NCI-H187 treated with DMSO at 0.1 percent for 48 hours (cell line): ENCODE measurements around the gene WDR27.
"Not testable (repeated sequence)": the region's sequence is repeated elsewhere in the genome, so short reads cannot be mapped to it uniquely, and the experiment has no call there.

Experiments used
- DNase-seq: peaks from one replicate; lab custom pipeline; 2025; lab: John Stamatoyannopoulos, UW

Gene WDR27

DNA sequence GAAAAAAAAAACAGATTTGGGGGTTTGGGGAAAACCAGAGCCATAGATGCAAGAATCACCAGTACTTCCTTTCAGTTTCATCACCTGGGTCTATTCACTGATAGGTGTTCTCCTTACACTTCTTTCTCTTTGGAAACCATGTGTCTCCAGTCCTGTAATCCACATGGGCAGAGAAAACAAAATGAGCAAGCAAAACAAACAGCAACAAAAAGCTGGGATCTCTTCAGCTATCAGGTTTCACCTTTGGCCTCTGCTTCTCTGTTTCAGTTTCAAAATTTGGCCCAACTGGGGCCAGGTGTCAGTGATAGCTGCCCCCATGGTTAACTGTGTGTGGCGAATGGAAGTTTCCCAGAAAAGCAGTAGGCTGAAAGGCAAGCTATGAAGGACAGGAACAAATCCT, 228.2 kb downstream of the WDR27 start:
- DNase-seq = no peak

DNA sequence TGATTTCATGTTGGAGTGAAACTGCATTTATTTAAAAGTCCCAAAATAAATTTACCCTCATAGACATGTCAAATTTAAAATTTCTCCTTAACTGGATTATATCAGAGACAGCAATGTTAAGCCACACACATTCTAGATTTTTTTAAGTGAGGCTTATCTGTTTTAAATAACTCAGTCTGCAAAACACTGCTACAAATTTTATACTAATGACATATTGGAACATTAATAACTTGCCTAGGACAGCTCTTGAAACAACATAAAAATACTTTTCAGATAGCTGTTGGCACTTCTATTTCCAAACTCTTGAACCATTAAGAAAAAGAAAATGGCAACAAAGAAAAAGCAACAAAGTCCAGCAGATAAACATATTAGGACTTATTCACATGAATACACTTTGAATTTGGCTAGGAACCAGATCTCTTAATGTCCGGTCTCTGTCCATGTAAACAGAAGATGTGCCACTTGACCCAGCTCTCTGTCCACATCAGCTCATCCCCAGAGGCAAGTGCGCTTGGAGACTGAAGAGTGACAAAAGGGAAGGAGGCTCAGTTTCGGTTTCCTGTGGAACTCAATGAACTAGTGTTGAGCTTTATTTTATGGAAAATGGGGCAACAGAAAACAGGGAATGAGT, 228.9 kb downstream of the WDR27 start:
- no peak for DNase-seq

DNA sequence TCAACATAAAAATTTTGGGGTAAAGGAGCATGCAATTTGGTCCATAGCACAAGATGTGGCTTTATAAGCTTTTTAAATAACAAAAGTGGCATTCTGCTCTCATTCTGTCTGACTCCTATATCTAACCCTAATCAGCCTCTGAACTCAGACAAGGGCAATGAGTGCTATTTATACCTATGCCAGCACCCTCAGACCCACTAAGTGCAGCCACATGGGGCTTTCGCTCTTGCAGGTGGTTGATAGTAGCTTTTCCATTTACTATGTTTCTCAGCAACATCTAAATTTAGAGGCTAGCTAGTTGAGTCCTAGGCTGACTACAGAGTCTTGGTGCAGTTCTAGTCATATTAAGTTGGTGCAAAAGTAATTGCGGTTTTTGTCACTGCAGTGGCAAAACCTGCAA, 231.0 kb downstream of the WDR27 start:
- no peak for DNase-seq

DNA sequence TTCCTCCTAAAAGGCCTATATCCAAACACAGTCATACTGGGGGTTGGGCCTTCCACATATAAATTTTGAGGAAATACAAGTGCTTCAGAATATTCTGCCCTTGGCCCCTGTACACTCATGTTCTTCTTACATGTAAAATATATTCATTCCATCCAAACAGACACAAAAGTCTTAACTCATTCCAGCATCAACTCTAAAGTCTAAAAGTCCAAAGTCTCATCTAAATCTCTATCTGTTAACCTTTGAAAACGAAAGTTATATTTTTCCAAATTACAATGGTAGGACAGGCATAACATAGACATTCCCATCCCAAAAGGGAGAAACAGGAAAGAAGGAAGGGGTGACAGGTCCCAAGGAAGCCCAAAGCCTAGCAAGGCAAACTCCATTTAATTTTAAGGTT, 232.8 kb downstream of the WDR27 start:
- DNase-seq = no peak

DNA sequence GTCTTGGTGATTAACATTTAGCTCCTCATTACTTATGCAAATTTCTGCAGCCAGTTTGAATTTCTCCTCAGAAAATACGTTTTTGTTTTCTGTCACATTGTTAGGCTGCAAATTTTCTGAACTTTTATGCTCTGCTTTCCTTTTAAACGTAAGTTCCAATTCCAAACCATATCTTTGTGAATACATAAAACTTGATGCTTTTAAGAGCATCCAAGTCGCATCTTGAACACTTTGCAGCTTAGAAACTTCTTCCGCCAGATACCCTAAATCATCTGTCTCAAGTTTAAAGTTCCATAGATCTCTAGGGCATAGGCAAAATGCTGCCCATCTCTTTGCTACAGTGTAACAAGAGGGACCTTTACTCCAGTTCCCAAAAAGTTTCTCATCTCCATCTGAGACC, 234.1 kb downstream of the WDR27 start:
- DNase-seq = not testable (repeated sequence)

DNA sequence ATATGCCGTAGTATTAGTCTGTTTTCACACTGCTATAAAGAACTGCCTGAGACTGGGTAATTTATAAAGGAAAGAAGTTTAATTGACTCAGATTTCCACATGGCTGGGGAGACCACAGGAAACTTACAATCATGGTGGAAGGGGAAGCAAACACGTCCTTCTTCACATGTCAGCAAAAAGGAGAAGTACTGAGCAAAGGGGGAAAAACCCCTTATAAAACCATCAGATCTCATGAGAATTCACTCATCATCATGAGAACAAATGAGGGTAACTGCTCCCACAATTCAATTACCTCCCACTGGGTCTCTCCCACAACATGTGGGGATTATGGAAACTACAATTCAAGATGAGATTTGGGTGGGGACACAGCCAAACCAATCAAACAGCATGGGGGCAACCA, 235.6 kb downstream of the WDR27 start:
- not testable (repeated sequence) for DNase-seq

DNA sequence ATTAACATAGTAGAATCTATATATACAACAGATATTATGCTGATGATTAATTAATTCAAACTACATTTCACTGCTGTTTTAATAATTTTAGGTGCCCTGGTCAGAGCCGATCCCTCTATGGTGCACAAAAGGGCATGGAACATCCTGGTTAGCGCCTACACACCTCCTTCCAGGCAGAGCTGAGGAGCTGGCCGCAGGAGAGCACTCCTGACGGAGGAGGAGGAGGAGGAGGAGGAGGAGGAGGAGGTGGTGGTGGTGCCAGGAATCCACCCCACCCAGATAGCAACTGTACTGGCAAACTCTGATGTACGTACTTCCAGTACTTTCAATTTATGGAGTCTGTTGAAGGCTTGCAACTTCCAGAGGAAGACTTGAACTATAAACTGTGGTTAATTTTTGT, 244.1 kb downstream of the WDR27 start:
- DNase-seq = no peak

DNA sequence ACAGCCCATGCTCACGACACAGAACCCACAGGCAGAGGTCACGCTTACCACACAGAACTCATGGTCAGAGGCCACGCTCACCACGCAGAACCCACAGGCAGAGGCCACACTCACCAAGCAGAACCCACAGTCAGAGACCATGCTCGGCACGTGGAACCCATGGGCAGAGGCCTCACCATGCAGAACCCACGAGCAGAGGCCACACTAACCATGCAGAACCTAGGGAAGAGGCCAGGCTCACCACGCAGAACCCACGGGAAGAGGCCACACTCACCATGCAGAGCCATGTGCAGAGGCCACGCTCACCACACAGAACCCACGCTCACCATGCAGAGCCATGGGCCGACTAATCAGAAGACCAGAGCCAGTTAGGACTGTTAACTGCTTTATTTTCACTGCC, 245.0 kb downstream of the WDR27 start:
- DNase-seq = no peak

DNA sequence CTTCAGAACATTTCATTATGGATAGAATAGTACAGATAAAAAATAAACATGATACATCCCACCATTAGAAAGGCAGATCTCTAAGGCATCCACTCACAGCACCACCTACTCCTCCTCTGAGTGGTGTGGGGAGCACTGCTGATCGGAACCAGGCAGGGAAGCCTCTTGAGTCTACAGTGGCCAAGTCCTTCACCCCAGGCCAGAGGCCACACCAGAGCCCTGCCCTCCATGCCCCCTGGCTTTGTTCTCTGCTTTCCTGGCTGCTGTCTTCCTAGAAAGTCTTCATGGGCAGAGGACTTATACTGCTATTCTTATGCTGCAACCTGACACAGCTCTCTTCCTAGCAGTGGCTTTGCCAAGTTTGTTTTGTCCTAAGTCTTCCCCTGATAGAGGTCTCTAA, 246.4 kb downstream of the WDR27 start:
- DNase-seq = no peak

DNA sequence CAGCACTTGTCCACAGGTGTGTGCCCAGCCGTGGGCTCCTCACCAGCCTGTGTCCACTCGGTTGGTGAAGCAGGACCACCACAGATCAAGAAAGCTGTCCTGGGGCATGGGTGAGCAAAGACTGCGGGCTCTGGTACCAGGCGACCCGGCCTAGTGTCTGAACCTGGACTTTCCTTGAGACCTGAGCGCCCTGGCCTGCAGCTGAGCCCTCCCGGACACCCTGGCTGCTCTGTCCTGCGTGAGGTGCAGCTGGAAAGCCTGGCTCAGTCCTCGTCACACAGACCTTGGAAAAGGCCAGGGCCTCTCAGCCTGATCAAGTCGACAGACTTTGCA, 247.0 kb downstream of the WDR27 start:
- no peak for DNase-seq

DNA sequence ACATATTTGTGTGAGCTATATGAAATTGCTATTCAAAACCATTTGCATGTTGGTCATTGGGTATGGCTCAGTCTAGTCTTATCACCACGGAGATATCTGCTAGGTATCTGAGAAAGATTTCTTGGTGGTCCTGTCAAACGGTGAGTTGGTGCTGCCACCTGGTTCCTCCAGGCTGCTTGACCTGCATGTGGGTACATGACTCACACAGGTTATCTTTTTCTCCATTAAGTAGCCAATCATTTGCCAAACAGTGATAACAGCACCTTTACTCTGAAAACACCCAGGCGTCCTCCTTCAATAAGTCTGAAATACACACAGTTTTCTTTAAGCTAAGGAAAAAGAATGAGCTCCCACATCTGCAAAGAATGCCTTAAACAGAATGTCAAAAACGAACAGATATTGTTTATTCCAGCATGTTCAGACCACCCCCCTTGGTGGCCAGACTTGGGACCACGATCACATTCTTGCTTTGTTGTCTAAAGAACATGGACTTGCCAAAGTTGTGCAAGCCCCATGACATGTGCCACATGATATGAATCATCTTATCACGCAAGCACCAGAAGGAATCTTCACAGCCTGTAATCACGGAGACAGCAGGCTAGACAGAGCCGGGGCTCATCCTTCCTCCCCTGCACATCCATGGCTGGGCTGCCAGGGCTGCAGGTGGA, 247.5 kb downstream of the WDR27 start:
- no peak for DNase-seq

DNA sequence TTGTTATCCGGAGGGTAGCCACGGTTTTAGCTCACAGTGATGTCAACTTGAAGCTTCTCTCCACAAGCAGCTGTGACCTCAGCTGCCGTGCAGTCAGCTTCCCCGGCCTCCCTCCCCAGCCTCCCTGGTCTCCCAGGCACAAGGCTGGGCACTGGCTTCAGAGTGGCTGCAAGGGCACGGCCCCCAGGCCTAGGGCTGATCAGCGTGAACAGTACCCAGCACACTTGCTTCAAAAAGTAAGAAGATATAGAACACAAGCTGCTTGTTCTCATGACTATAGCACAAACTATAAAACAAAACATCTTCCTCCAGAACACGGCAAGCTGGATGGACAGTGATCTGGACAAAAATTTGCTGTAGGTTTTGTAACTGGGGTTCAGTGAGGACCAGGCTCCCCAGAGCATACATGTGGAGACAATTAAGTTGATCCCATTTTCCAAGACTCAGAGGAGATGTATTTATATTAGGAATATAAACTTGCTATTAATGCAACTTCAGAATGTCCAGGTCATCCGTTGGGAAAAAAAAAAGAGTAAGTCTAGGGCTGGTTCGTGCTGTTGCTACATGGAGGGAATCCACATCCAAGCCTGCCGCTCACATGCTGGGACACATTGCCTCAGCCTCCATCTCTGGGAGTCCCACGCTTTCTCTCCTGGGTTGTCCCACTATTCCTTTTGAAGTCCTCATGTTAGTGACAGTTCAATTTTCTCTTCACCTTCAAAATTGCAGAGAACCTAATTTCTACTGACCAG, 248.8 kb downstream of the WDR27 start:
- DNase-seq = no peak

DNA sequence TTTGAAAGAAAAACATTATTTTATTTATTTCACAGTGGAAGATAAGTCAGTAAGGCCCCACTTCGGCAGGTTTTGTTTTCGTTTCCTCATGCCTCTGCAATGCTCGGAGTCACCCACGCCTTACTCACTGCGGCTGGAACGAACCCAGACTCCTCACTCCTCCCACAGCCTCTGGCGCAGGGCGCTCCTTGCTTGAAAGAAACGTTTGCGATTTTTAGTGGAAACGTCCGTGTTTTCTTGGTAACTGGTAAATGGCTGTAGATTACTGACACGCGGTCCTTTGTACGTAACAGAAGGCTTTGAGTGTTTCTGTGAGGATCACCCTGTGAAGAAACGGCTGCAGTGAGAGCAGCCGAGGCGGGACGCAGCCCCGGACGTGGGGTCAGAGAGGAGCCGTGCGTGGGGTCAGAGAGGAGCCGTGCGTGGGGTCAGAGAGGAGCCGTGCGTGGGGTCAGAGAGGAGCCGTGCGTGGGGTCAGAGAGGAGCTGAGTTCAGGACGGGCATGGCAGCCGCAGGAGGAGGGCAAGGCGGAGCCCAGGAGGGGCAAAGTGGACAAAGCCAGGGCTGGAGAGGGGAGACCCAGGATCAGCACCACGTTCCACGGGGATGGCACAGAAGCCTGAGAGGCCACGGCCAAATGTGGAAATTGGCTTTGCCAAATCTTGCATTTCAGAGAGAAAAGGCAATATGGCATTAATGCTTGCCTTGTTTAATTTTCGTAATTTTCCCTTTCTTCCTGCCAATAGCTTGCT, 249.5 kb downstream of the WDR27 start:
- no peak for DNase-seq

DNA sequence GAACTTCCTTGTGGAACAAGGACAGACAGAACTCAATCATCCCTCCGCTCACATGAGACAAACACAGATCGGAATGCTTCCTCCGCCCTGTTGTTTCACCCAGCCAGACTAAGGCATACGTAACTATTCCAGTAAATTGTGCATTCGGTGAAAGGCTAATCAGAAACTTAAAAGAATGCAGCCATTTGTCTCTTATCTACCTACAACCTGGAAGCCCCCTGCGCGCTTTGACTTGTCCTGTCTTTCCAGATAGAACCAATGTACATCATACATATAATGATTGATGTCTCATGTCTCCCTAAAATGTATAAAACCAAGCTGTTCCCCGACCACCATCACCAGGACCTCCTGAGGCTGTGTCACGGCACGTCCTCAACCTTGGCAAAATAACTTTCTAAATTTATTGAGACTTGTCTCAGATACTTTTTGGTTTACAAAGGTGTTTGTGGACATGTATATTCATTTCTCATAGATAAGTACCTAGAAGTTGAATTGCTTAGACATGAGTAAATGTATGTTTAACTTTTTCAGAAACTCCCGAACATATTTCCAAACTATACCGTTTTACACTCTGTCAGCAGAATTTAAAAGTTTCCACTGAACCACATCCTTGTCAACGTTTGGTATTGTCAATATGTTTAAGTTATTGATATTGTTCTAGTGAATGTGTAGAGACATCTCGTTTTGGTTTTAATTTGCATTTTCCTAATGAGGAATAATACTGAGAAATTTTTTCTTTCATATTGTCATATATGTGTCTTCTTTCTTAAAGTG, 250.6 kb downstream of the WDR27 start:
- DNase-seq = no peak

DNA sequence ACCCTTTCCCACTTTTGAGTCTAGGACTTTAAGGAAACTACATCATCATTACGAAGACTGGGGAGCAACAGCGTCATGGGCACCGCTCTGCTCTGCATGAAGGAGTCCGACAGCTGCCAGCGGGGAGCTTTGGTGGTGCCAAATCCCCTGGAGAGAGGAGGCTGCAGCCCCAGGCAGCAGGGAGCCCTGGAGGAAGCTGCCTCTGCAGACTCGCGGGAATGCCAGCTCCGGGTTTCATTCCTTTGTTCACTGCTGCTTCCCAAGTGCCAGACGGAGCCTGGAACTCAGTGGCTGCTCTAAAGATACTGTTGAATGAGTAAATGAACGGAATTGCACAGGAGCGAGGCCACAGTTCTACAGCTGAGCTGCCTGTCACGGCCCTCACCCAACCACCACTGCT, 251.7 kb downstream of the WDR27 start:
- no peak for DNase-seq

DNA sequence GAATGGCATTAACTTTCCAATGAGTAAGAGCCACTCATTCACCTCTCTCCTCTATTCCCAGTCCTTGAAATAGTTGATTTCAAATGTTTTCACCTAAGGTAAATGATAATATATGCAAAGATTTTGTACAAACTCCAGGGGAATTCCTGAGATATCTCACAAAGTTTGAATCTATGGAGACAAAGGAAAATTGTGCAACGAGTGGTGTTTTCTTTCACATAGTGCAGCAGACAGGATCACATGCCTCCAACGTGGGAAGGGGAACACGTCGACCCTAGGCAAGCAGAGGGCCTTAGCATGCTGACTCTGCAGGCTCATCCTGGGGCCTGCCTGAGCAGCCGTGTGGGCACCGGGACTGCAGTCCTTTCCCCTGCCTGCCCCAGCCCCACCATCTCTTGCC, 252.6 kb downstream of the WDR27 start:
- DNase-seq = no peak

DNA sequence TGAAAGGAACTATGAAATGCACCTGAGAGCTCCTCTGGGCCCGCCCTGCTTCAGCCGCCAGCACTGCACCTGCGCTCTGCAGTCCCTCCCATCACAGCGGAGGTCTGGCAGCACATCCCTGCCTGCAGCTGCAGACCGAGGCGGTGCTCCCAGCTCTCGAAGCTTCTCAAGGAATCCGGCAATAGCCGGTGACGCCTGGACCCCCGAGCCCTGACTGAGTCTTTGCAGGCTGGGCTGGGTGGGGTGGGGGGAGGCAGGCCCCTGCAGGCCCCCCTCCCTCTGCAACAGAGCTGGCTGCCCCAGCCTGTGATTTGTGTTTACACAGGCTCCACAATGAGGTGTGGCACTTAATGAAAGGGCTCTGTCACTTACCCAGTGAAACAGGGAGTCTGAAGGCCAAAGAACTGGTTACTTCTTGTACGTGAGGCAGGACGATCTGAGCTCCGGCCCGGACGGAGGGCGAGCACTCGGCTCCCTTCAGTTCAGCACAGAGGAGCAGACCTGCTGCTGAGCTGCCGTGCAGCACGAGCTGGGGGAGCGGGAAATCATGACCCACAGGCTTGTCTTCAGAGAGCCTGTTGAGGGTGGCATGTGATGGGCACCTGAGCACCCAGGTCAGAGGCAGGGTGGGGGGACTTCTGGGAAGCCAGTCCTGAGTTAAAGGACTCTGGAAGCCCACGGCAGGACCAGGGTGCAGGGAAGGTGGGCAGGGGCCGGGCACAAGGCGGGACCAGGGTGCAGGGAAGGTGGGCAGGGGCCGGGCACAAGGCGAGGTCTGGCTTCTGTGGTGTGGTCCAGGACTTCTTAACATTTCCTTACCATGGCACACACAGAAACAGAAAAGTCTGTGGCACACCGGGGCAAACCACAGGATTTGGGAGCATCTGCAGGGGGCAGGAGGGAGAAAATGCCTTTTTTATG, 255.9 kb downstream of the WDR27 start:
- DNase-seq = peak; percentile 6

DNA sequence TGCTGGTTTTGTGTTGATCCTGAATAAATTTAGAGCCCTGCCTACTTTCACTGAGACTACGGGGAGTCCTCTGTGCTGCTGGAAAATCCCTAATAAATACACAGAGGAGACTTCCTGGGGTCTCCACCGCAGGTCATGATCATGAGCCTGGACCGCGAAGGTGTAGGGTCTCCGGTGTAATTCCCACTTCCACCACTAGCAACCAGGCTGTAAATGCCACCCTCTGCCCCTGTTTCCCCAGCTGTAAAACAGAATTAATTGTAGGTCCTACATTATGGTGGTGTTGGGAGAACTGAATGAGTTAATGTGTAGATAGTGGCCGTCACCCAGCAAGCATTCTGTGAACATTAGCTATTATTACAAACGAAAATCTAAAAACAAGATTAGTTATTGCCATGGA, 256.6 kb downstream of the WDR27 start:
- no peak for DNase-seq

DNA sequence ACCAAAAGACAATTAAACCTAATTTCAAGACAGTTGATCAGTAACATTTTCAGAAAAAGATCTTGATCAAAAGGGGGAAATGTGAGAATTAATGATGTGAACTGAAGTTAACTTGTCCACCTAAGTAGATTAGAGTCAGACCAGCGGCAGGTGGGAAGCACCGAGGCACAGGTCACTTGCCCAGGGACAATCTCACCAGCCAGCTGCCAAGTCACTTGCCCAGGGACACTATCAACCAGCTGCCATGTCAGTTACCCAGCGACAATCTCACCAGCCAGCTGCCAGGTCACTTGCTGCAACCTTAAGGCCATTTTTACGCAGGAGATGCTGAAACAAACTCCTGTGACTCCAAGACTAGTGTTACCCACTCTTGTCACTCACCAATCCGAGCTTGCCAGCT, 260.5 kb downstream of the WDR27 start:
- DNase-seq = no peak

DNA sequence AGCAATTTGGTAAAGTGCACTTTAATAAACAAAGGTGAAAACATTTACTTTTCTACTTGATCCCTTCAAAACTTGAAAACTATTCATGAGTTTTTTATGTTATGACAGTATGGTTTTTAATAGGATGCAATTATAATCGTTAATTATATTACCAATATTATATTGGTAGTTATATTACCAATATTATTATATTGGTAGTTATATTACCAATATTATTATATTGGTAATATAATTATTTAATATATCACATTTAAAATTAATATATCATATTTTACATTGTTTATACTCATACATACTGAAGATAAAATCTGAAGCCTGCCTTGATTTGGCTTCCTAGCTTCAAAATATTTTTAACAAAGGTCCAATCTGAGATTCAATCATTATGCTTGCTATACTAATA, 262.1 kb downstream of the WDR27 start:
- DNase-seq = no peak

DNA sequence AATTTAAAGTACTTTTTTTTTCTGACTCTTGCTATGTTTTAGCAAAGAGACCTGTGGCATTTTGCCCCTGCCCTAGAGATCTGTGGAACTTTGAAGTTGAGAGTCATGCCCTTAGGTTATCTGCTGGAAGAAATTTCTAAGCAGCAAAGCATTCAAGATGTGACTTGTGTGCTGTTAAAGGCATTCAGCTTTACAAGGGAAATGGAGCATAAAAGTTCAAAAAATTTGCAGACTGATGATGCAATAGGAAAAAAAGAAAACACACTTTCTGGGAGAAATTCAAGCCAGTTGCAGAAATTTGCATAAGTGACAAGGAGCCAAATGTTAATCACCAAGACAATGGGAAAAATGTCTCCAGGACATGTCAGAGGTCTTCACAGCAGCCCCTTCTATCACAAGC, 267.3 kb downstream of the WDR27 start:
- not testable (repeated sequence) for DNase-seq
